Stimulated activated CD4-positive, alpha-beta T cell treated with anti-CD3 and anti-CD28 coated beads, Interleukin-4, amount 100 ng/mL, for 24 hours (primary cell): Measurements from ENCODE around the gene COX5A.

Experiments
- DNase-seq: peaks from one replicate; pipeline ENCODE4 v3.0.0-alpha.2; 2020

Gene COX5A

GRCh38 chr15:74937590-74938371 is at the start of gene COX5A:
COX5A (minus strand) TSS chr15:74938073; CDS start chr15:74938014, 59 bp downstream.
- DNase-seq, result peak; percentile 92

GRCh38 chr15:74983725-74984231 is 45.9 kb upstream of the COX5A start:
- peak; percentile 70 for DNase-seq

- DNase-seq, result no peak
Measured at GRCh38 chr15:74982183-74982582, 44.3 kb upstream of the COX5A start.

- peak; percentile 46 for DNase-seq
Measured at GRCh38 chr15:74978503-74978902, 40.6 kb upstream of the COX5A start.

GRCh38 chr15:74978077-74978476 is 40.2 kb upstream of the COX5A start:
- DNase-seq, result no peak

- DNase-seq, result no peak
Measured at GRCh38 chr15:74977599-74977998, 39.7 kb upstream of the COX5A start.

- DNase-seq, result no peak
Measured at GRCh38 chr15:74976159-74976558, 38.3 kb upstream of the COX5A start.

GRCh38 chr15:74967670-74968069 is 29.8 kb upstream of the COX5A start:
- no peak for DNase-seq

- no peak for DNase-seq
Measured at GRCh38 chr15:74964794-74965193, 26.9 kb upstream of the COX5A start.

- DNase-seq, result no peak
Measured at GRCh38 chr15:74963213-74963612, 25.3 kb upstream of the COX5A start.

- no peak for DNase-seq
Measured at GRCh38 chr15:74962671-74963070, 24.8 kb upstream of the COX5A start.

- no peak for DNase-seq
Measured at GRCh38 chr15:74962219-74962618, 24.3 kb upstream of the COX5A start.

GRCh38 chr15:74961616-74962015 is 23.7 kb upstream of the COX5A start:
- DNase-seq, result no peak

GRCh38 chr15:74960995-74961588 is 23.2 kb upstream of the COX5A start:
- no peak for DNase-seq

GRCh38 chr15:74960286-74960685 is 22.4 kb upstream of the COX5A start:
- DNase-seq, result no peak

GRCh38 chr15:74959586-74959939 is 21.7 kb upstream of the COX5A start:
- DNase-seq, result no peak

- no peak for DNase-seq
Measured at GRCh38 chr15:74958908-74959585, 21.2 kb upstream of the COX5A start.

GRCh38 chr15:74958320-74958907 is 20.5 kb upstream of the COX5A start:
- no peak for DNase-seq

- DNase-seq, result no peak
Measured at GRCh38 chr15:74957476-74958035, 19.7 kb upstream of the COX5A start.

- DNase-seq, result peak; percentile 71
Measured at GRCh38 chr15:74956648-74957475, 19.0 kb upstream of the COX5A start, which contains the start of gene RPP25. RPP25 (minus strand) TSS chr15:74956772; CDS start chr15:74956583, 189 bp downstream.

GRCh38 chr15:74955796-74956647 is 18.1 kb upstream of the COX5A start:
- DNase-seq, result peak; percentile 72
